GM18507 (cell line): ENCODE measurements around the gene IMMT.

Experiments
- DNase-seq: peaks from one replicate; pipeline ENCODE4 v3.0.0; 2011; ENCODE audit warnings: low read depth; ENCODE audit not compliant: insufficient read length; ENCODE audit errors: extremely low spot score
- FAIRE-seq: peaks from 2 replicates; lab custom pipeline; 2011; peaks lifted over from hg19 to GRCh38; lab: Jason Lieb, UNC

The IMMT gene

GRCh38 chr2:86227685-86228084 lies 32.4 kb upstream of the IMMT start:
- DNase-seq = no peak
- FAIRE-seq = no peak

- no peak for FAIRE-seq
- no peak for DNase-seq
Measured at GRCh38 chr2:86226636-86227520, 31.6 kb upstream of the IMMT start.

GRCh38 chr2:86226070-86226469 lies 30.8 kb upstream of the IMMT start:
- DNase-seq (no peak), FAIRE-seq (no peak)

GRCh38 chr2:86225581-86225980 lies 30.3 kb upstream of the IMMT start:
- peak; percentile 65 for DNase-seq
- FAIRE-seq = peak; percentile 83

GRCh38 chr2:86224645-86225355 lies 29.5 kb upstream of the IMMT start:
- DNase-seq = no peak
- FAIRE-seq = no peak

- DNase-seq (no peak), FAIRE-seq (no peak)
Measured at GRCh38 chr2:86223927-86224560, 28.8 kb upstream of the IMMT start.

GRCh38 chr2:86223140-86223926 lies 28.1 kb upstream of the IMMT start:
- FAIRE-seq = no peak
- DNase-seq = no peak

GRCh38 chr2:86221066-86221684 lies 25.9 kb upstream of the IMMT start:
- DNase-seq (no peak), FAIRE-seq (peak; percentile 18)

GRCh38 chr2:86219896-86220295 lies 24.6 kb upstream of the IMMT start:
- DNase-seq = no peak
- no peak for FAIRE-seq

GRCh38 chr2:86218124-86218523 lies 22.9 kb upstream of the IMMT start:
- no peak for DNase-seq
- FAIRE-seq = no peak

GRCh38 chr2:86216575-86217555 lies 21.6 kb upstream of the IMMT start:
- FAIRE-seq = no peak
- no peak for DNase-seq

GRCh38 chr2:86214503-86214832 lies 19.2 kb upstream of the IMMT start:
- no peak for DNase-seq
- no peak for FAIRE-seq

- DNase-seq = no peak
- no peak for FAIRE-seq
Measured at GRCh38 chr2:86213699-86214502, 18.6 kb upstream of the IMMT start.

- no peak for DNase-seq
- FAIRE-seq = no peak
Measured at GRCh38 chr2:86213056-86213455, 17.8 kb upstream of the IMMT start.

GRCh38 chr2:86211796-86212188 lies 16.5 kb upstream of the IMMT start:
- DNase-seq (no peak), FAIRE-seq (no peak)

GRCh38 chr2:86211033-86211795 lies 16.0 kb upstream of the IMMT start:
- FAIRE-seq = no peak
- no peak for DNase-seq

- DNase-seq = no peak
- FAIRE-seq = no peak
Measured at GRCh38 chr2:86204458-86204857, 9.2 kb upstream of the IMMT start.
